Eye (tissue), 1 donor: ENCODE data around the gene NDUFS6.
A peak's percentile ranks its signal among the peaks of the same experiment; 100 is the strongest.
"Not testable (repeated sequence)": the region's sequence is repeated elsewhere in the genome, so short reads cannot be mapped to it uniquely, and the experiment has no call there.

Experiments
- DNase-seq: peaks from one replicate; pipeline ENCODE4 v3.0.0-alpha.2; 2015

The NDUFS6 gene

GRCh38 chr5:1799110-1799601, 2.1 kb upstream of the NDUFS6 start:
- DNase-seq, result no peak

- DNase-seq, result peak; percentile 96
Measured at GRCh38 chr5:1799602-1800471, 1.4 kb upstream of the NDUFS6 start, which contains the start of gene MRPL36. Gene MRPL36, minus strand, starts transcription at chr5:1799837. Its CDS starts 902 bp downstream, at chr5:1798935.

- peak; percentile 89 for DNase-seq
Measured at GRCh38 chr5:1800472-1801221, 560 bp upstream of the NDUFS6 start.

DNA sequence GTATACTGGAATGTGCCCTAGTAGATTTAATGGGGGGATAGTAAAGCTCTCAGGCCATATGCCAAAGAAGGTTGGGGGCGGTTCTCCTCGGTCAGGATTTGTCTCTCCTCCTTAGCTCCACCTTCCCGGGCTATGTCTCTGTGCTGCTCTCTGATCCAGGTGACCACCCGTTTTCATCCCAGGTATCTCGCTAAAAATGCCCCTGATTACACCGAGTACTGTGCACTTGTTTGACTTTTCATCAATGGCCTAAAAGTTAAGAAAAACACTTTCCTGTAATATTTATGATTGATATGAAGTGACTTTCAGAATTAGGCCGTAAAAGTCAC, 724 bp downstream of the NDUFS6 start:
- DNase-seq, result no peak

DNA sequence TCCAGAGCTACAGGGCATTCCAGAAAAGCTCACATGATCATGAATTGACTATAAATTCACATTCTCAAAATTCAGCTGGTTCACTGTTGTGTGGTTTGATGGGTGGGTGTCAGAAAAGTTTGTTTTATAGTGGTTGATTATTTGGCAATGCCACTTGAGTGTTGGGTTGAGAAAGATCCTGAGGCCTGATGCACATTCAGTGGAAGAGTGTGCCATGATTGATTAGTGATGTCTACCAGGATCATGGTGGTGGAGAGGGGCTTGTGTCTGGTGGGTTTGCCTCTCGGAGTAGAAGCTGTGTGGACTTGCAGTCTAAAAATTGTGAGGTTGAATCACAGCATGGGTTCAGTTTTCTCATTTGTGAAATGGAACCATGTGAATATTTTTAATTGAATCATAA, 2.0 kb downstream of the NDUFS6 start:
- no peak for DNase-seq

GRCh38 chr5:1804001-1804690, 2.9 kb downstream of the NDUFS6 start:
- no peak for DNase-seq

DNA sequence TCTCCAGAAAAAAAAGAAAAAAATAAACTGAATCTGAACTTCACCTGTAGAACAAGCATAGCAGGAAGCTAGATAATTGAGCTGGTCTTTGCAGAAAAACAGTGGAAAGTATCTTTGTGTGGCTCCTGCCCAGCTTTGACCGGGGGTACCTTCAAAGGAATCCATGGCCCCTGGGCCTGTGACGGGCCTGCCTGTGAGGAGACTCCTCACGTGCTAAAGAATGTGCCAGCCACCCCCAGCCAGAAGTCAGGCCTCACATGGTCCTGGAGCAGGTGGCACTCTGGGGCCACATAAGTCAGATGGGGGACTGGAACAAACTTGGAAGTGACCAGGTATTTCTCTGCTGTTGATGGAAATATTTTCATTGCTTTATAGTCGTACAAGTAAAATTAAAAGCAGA, 4.1 kb downstream of the NDUFS6 start:
- no peak for DNase-seq

DNA sequence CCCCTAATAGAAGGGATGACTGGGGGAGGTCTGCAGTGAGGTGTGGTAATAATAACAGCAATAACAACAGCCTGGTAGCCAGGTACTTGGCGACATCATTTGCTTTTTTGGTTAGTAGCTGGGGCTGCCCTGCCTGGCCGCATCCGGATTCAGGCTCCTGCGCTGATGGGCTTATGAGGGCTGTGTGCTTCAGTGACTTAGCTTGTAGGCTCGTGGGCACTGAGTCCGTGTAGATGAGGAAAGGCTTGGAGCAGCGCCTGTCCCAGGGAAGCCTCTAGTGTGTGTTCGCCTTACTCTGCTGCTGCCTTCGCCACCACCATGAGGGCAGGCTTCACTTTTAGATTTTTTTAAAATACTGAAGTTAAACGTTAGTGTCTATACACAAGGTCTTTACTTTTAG, 4.5 kb downstream of the NDUFS6 start:
- no peak for DNase-seq

GRCh38 chr5:1806199-1806598, 5.0 kb downstream of the NDUFS6 start:
- no peak for DNase-seq

DNA sequence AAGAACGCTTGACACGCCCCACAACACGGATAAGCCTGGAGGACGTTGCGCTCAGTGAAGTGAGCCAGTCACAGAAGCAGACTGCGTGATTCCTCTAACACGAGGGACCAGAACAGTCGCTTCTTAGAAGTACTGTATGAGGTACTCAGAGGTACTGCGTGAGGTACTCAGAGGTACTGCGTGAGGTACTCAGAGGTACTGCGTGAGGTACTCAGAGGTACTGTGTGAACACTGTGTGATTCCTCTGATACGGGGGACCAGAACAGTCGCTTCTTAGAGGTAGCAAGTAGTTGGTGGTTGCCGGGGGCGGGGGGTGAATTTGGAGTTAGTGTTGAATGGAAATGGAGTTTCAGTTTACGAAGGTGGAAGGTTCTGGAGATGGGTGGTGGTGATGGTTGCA, 5.8 kb downstream of the NDUFS6 start:
- no peak for DNase-seq

DNA sequence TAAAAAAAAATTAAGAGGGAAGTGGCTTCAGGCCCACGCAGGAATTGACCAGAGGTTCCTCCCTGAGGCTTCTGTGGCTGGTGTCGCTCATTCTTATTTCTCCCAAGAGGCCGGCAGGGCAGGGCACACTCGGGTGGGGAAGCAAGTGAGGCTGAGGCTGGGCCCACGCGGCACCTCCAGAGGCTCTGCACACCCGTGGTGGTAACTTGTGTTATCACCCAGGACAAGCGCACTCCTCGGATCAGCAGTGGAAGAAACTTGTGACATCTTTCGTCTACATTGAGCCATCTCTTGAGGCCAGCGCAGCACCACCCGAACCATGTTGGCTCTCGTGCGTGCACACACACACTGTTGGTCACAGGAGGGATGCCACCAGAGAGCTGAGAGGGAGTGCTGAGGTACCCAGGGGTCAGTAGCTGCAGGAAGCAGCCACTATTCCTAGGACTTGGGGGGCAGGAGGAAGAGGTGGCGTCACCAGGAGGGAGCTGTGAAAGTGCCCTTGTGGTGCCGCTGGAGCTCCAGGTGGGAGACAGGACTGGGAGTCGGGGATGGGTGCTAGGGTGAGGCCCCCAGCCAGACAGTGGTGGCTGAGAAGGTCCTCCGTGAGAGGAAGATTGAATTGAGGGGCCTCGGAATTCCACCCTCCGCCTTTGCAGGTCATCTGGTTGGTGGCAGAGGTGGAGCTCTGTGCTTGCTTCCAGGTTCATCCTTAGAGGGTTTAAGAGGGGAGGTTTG, 6.4 kb downstream of the NDUFS6 start:
- no peak for DNase-seq

DNA sequence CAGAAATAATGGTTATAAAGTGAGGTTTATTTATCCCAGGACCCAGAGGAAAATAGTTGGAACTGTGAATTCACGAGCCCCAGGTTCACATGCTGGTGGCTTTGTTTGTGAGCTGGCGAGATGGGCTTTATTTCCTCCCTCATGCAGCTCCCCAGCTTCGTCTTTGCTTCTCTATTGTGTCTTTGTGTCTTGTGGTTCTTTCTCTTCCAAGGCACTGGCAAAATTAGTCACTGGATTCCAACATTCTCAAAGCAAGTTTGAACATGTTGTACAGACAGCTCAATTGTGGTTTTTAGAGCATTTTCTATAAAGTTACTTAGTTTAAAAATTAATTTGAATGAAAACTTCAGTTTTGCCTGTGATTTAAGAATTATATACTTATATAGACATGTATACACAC, 7.2 kb downstream of the NDUFS6 start:
- no peak for DNase-seq

GRCh38 chr5:1809416-1810035, 8.3 kb downstream of the NDUFS6 start:
- DNase-seq, result no peak

DNA sequence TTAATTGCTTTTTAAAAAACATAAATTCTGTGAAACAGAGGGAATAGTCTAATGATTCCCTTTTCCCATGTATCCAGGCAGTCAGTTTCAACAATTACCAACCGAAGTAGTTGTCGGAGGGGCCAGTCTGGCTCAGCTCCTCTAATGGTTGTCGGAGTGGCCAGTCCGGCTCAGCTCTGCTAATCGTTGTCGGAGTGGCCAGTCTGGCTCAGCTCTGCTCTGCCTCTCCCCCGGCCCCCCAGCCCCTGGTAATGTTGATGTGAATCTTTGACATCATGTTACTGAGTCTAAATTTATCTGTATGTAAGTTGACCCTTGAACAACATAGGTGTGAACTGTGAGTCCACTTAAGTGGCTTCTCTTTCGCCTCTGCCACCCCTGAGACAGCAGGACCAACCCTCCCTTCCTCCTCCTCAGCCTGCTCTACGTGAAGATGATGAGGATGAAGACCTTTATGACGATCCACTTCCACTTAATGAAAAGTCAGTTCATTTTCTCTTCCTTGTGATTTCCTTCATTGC, 9.4 kb downstream of the NDUFS6 start:
- no peak for DNase-seq

DNA sequence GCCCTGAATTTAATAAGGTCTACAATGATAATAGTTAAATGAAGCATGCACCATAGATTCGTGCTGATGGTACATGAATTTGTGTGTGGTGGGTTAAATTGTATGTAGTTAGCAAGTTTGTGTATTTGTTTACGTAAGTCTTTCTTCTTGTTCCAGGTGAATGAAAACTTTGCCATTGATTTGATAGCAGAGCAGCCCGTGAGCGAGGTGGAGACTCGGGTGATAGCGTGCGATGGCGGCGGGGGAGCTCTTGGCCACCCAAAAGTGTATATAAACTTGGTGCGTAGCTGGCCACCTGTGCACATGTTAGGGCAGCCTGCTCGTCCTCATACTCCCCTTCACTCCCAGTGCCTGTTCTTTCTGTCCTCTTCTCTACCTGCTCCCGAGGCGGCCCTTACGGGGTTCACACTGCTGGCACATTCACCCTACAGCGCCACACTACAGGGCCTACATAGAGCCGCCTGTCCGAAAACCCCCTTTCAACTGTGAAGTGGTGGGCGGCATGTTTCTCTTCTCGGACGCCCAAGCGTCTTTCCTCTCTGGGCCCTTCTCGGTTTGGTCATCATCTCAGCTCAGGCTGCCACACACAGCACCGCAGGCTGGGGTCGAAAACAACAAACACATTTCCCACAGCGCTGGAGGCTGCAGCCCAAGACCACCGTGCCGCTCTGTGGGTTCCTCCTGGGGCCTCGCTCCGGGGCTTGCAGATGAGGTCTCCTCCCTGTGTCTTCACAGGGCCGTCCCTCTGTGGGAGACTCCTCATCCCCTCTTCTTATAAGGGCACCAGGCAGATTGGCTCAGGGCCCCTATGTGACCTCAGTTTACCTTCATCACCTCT, 13.2 kb downstream of the NDUFS6 start:
- no peak for DNase-seq

- no peak for DNase-seq
Measured at GRCh38 chr5:1815071-1815786, 14.0 kb downstream of the NDUFS6 start.

DNA sequence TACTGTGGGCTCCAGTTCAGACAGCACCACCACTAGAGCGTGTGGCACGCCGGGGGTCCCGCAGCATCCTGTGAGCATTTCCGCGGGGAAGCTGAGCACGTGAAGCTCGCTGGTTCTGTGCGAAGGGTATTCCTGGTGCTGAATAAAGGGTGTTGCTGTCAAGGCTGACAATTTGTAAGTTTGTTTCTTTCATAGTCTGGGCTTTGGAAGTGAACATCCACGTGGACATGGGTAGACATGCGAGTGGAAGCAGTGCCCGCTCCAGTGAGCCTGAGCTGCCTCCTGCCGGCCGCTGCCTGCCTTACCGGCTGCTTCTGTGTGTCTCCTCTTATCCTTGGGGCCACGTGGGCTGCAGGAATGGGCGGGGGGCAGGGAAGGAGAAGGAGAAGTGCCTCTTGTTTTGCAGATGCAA, 14.7 kb downstream of the NDUFS6 start:
- DNase-seq, result no peak

- not testable (repeated sequence) for DNase-seq
Measured at GRCh38 chr5:1816495-1817089, 15.4 kb downstream of the NDUFS6 start.

- DNase-seq, result no peak
Measured at GRCh38 chr5:1817261-1818043, 16.2 kb downstream of the NDUFS6 start.
